ENCODE results near the gene MAP4K3.
A peak's percentile ranks its signal among the peaks of the same experiment; 100 is the strongest.

Gene MAP4K3

GRCh38 chr2:39234754-39235153 is 202.3 kb downstream of the MAP4K3 start:
- DNase-seq: no peak

GRCh38 chr2:39232141-39232540 is 204.9 kb downstream of the MAP4K3 start:
- no peak for DNase-seq

- DNase-seq: peak; percentile 13
Observed at GRCh38 chr2:39228413-39229209, 208.5 kb downstream of the MAP4K3 start.

GRCh38 chr2:39227628-39228412 is 209.3 kb downstream of the MAP4K3 start:
- peak; percentile 89 for DNase-seq

GRCh38 chr2:39225567-39225966 is 211.5 kb downstream of the MAP4K3 start:
- no peak for DNase-seq

GRCh38 chr2:39223909-39224308 is 213.2 kb downstream of the MAP4K3 start:
- DNase-seq: no peak

GRCh38 chr2:39221459-39221858 is 215.6 kb downstream of the MAP4K3 start:
- DNase-seq: no peak

GRCh38 chr2:39220136-39220535 is 216.9 kb downstream of the MAP4K3 start:
- DNase-seq: no peak

- no peak for DNase-seq
Observed at GRCh38 chr2:39218391-39218790, 218.7 kb downstream of the MAP4K3 start.

GRCh38 chr2:39217192-39217550 is 219.9 kb downstream of the MAP4K3 start:
- no peak for DNase-seq

- peak; percentile 79 for DNase-seq
Observed at GRCh38 chr2:39216346-39217191, 220.5 kb downstream of the MAP4K3 start.

- no peak for DNase-seq
Observed at GRCh38 chr2:39215545-39215944, 221.5 kb downstream of the MAP4K3 start.

GRCh38 chr2:39213015-39213414 is 224.1 kb downstream of the MAP4K3 start:
- no peak for DNase-seq

- no peak for DNase-seq
Observed at GRCh38 chr2:39210846-39211245, 226.2 kb downstream of the MAP4K3 start.

GRCh38 chr2:39203382-39203781 is 233.7 kb downstream of the MAP4K3 start:
- DNase-seq: no peak

- DNase-seq: no peak
Observed at GRCh38 chr2:39202639-39203369, 234.3 kb downstream of the MAP4K3 start.
